SIG-M5 (cell line): ENCODE data around the gene HPS1.

Source experiments
- DNase-seq: peaks from one replicate; lab custom pipeline; 2025; lab: John Stamatoyannopoulos, UW

Gene HPS1

DNA sequence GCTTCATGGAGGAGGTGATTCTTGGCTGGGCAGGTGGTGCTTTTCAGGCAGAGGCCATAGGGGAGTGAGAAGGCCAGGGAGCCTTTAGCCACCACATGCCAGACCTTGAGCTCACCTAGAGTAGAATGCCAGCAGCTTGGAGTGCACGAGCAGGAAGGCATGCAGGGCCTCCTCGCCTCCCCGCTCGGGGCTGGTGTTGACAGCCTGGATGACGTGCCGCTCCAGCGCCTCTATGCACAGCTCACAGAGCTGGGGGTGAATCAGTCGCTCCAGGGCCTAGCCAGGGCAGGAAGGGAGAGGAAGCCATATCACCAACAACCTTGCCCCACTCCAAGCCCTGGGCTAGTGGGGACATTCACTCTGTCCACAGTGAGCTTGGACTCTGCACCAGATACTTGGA lies 15.7 kb downstream of the HPS1 start:
- DNase-seq: no peak

DNA sequence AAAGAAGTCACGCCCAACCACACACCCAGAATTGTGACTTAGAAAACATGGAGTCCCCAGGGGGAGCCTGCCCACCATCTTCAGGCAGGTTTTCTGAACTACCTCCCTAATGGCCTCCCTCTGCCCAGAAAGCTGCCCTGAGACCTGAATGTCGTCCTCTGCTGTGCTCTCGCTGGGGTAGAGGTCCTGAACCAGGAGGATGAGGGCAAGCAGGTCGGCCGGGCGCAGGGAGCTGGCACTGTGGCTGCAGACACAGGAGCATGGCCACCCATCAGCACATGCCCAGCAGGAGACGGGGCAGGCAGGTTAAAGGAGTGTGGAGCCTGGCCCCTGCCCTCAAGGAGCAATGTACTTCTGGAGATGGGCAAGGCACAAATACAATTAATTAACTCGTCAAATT lies 16.3 kb downstream of the HPS1 start:
- no peak for DNase-seq

DNA sequence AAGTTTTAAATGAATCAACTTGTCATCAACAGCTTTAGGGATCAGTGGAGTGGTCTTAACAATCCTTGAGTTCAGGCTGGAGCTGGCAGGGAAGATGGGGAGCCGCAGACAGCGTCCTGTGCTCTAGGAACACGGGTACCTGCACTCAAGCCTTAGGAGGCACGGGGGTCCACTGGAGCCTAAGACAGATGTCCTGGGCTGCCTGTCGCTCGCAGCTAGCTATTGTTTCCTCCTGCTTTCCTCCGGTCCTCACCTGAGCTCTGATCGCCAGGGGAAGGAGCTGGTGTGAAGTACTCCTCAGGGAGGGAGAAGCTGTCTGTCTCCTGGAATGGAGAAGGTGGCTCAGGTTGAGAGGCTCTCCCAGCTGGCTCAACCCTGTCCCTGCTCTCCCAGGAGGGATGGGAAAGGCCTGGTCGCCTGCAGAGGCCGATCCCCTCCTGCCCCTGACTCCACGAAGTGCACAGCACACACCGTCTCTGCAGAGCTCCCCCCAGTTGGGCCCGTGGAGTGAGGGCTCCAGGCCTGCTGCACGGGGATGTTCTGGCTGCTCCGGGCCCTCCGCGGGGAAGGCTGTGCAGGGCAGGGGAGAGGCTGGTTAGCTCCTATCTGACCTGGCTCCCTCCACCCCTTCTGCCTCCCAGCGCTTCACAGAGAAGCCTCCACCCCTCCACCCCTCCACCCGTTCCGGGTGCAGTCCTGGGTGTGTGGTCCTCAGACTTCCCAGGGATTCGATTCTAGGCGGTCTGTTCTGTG lies 17.2 kb downstream of the HPS1 start:
- no peak for DNase-seq

DNA sequence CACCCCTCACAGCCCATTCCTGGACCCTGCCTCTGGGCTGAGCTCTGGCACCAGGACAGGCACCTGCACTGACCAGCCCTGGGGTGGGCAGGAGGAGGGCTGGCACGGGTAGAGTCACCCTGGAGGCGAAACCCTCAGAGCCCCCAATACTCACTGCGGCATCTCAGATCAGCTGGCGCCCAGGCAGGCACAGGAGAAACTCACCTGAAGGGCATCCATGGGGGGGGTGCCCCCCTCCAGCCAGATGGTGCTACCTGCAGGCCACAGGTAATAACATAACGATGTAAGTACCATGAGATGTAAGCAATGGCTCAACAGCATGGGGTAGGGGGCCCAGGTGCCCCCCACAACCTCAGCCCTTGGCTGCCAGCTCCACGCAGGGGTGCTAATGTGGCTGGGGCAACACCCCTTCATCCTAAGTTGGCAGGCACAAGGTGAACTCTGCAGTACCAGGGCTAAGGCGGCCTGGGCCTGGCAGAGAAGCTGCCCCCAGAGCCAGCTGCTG lies 19.7 kb downstream of the HPS1 start:
- DNase-seq: no peak

DNA sequence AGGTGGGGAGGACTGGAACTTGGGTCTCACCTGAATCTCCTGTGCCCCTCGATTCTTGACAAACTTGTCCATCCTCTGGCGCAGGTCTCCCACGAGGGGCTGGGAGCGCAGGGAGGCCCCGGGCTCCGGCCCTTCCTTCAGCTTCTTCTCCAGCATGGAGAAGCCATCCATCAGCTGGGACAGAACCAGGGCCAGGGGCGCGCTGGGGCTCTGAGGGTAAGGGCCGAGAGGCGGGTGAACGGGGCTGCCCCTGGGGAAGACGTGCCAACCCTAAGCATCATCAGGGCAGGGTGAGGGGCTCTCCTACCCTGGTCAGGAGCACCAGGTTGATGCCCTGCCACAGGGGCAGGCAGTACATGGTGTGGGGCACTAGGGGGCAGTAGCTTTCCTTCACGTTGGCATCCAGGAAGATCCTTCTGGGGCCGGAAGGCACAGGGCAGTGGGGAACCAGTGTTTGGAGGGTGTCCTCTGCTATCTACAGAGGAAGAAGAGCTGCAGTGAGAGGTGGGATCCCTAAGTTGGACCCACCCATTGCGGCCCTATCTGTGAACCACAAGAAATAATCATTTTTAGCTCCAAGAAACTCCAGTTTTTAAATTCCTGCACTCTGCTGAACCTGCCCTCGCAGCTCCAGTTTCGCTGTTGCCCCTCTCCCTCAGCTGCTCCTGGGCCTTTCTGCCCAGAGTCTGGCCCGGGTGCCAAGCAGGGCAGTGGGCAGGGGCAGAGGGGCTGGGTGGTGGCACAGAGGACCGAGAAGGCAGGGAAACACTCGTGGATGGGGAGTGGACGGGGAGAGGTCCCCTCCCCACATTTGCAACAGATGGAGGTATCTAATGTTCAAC lies 21.0 kb downstream of the HPS1 start:
- no peak for DNase-seq

DNA sequence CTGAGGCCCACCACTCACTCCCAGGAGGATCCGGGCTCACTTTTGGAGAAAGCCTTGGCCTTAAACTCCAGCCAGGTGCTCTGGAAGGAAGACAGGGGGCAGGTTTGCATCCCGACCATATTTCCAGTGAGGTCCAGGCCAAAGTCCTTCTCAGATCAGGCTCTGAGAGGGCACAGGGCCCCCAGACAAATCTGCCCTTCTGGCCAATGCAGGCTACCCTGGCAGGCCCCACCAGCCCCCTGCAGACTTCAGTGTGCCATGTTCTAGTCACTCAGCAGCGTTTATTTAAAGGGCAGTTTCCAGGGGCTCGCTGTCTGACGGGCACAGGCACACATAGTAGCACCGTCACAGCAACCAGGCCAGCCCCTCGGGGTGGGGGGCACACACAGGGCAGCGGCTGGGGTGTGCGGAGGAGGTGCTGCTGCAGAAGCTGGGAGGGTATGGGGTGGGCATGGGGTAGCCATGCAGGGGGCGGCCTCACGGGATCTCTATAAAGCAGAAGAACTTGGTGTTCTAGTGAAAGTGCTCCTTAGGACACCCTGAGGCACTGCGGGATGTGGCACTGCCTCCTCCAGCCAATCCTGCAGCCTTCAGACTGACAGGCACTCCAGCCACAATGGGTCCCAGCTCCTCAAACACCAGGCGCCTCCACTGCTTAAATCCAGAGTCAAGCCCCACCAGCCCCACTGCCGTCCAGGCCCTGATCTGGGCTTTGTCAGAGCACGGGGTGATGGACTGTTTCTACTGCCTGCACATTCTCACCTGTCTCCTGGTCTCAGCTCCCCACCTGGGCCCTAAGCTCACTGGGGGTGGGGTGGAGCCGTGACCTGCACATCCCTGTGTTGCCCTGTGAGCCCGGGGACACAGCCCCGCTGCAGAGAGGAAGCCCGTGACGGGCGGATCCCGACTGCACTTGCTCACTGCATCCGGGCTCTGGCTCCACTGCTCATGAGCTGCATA lies 22.2 kb downstream of the HPS1 start:
- no peak for DNase-seq

DNA sequence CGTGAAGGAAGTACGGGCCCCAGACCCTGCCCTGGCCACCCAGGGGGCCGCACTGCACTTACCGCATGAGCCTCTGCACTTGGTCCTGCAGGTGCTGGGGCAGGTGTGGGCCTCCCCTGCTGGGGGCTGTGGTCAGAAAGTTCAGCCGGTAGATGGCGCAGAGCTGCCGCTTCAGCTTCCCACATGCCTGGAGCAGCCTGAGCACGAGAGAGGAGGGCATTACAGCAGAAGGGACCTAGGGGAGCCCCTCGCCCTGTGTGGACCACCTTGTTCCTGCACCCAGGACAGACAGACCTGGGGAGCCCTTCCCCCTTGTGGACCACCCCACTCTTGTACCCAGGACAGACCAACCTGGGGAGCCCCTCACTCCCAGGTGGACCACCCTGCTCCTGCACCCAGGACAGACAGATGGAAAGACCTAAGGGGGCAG lies 23.0 kb downstream of the HPS1 start:
- DNase-seq: no peak

DNA sequence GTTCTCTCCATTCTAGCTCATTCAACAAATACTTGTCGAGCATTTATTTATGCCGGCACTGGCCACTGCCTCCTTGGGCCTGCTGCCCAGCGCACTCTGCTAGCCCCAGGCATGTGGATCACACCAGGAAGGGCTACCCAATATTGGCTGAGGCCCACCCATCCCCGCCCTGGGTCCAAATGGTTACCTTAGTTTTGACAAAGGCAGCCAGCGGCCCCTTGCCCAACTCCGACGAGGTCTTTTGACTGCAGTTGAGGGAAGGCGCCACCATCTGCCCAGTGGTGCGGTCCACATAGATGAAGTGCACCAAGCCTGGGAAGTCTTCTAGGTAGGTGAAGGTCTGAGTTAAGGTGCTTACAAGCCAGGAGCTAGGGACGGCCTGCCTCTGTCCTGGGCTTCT lies 24.6 kb downstream of the HPS1 start:
- no peak for DNase-seq

DNA sequence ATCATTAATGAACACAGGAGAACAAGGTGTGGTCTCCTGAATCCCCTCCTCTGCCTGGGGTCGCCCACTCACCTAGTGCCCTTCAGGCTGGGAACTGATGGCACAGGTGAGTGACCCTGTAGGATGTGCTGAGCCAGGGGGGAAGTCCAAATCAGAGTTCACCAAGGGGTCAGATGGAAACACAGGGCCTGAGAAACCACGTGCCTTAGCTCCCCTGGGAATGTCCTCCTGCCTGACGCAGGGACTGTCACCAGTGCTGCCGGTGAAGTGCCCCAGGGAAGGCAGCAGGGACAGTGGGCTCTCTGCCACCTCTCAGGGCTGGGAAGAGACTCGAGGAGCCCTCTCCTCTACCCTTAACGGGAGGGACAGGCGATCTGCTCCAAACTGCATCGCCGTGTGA lies 25.9 kb downstream of the HPS1 start:
- no peak for DNase-seq

DNA sequence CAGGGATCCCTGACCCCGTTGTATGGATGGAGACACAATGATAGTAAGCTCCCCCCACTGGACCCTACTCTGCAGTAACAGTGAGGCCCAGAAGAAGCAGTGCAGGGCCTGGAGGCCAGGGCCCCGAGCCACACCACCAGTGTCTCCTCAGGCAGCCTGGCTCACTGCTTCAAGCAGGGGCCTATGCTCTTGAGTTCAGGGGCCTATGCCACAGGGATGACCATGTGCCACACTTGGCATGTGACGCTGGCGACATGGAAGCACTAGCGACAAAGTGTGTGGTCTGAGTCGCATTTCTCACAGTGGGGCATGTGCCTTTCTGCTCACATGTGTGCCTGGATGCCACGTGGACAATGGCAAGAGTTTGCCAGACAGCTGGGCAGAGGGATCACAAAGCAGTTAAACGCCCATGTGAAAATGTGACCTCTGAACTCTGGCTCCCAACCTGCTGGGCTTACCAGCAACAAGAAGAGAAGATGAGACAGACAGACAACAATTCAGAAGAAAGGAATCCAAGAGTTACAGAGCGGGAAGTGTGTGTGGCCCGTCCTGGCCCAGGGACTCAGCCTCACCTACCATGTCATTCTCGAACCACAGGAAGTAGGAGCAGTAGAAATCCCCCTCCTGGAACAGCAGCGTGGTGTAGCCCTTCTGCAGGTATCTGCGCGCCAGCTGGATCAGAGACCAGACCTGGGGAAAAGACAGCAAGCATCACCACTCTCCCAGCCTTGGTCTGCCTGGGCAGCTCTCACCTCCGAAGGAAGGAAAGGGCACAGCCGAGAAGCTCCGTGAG lies 27.1 kb downstream of the HPS1 start:
- DNase-seq: no peak

DNA sequence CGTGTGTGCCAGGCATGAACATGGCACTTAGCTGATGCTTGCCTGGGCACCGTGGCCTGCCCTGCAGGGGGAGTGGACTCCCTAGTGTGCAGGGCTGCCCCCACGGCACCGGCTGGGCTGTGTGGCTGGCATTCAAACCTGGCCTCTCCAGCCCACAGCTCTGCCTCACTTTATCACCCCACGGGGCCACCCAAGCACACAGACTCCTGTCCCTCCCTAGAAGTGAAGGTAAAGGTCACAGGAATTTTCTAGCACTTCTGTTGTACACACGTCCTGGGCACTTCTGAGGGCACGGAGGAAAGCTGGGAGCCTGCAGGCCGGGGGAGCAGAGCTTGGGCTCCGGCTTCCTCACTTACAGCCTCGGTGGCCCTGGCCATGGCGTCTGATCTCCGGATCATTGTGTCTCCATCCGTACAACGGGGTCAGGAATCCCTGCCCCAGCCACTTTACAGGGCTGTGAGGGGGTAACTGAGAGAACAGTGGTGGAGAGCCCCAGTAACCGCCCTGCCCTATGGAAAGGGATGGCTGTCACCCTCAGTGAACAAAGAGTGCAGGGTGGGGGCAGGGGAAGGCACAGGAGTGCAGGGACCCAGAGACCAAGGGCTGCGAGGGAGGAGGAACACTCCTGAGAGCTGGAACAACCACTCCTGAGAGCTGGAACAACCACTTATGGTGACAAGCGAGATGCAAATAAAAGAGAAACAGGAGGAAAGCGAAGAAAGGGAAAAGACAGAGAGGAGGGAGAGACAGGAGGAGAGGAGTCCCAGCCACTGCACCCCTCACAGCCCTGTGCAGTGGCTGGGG lies 27.9 kb downstream of the HPS1 start:
- DNase-seq: no peak

DNA sequence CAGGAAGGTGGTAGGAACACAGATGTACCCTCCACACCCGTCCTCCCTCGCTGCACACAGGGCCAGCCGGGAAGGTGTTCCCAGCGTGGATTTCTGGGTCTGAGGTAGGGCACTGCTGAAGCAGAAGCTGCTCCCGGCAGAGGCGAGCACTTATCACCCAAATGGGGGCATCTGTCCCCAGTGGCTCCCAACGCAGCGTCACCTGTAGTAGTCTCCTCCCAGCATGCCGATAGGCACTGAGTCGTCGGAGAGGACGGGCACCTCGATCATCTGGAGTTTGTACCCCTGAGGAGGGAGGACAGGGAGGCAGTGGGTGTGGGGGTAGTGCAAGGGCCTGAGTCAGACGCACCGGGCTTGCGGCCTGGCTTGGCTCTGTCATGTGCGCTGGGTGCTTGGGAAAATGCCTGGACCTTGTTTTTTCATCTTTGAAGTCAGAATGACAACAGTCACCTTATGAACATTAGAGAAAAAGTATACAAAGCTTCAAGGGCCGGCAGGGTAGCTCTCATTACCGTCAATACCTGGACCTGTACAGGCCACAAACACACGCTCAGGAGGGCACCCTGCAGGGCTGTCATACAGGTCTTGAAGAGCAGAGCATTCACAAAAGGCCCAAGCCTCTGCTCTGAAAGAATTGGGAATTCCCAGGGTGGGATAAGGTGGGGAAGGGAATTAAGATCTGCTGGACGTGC lies 28.6 kb downstream of the HPS1 start:
- DNase-seq: no peak

DNA sequence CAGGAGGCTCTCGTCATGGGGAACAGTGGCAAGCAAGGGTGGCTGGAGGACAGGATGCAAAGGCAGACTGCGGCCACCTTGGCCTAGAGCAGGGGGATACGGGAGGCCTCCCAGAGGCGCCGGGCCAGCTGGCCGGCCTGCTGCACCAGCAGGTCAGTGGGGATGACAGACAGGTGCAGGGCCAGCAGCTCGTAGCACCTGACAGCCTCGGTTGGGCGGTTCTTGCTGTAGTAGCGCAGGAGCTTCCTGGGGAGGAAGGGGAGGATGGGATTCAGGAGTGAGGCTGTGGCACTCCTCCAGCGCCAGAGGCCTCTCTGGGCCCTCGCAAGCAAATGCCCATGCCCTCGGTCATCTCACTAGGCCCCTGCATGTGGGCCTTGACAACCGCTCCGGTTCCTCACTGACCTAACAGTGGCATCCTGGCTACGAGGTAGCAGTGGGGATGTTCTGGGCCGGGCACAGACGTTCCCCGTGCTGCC lies 29.2 kb downstream of the HPS1 start:
- DNase-seq: no peak

DNA sequence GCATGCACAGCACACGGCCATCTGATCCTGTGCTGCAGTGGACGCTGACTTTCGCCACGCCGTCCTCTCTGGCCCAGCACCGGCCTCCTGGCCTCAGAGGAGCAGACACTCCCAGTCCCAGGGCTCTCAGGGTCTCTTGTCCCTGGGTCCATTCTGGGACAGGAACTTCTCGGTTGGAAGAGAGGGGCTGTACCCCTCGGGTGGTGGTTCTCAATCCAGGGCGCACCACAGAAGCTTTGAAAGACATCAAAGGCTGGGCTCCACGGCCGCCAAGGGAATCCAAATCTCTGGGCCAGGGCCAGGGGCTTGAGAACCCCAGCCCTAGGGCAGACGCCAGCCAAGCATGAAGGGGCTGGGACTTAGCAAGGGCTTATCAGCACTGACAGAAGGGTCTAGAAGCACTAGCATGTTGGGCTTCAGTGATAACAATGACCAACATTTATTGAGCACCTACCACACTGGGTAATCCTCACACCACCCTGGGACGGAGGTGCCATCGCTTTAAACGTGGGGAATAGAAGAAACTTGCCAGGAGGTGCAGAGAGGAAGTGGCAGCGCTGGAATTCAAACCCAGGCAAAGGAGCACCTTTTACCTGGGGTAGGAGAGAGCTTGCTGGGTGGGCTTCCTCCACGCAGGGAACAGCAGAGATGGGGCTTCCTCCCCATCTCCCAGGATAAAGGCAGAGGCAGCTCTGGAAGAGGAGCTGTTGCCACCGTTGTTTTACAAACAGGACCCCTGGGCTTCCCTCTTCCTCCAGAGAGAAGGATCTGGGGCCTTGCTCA lies 29.9 kb downstream of the HPS1 start:
- no peak for DNase-seq

DNA sequence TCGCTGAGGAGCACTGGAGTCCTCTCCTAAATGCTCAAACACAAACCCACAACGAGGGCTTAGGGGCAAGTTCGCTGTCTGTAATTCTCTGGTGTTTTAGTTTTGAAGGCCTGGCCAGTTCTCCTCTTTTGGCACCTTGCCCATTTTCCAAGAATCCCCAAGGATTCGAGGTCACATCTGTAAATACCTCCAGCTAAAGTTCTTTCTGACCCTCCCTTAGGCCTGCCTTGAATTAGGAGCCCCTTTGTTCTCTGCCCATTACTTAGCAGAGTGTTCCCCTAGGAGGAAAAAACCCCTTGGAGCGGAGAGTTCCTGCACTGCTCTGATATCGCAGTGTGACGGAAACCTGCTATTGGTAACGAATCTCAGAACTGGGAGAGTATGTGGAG lies 31.0 kb downstream of the HPS1 start:
- DNase-seq: no peak

DNA sequence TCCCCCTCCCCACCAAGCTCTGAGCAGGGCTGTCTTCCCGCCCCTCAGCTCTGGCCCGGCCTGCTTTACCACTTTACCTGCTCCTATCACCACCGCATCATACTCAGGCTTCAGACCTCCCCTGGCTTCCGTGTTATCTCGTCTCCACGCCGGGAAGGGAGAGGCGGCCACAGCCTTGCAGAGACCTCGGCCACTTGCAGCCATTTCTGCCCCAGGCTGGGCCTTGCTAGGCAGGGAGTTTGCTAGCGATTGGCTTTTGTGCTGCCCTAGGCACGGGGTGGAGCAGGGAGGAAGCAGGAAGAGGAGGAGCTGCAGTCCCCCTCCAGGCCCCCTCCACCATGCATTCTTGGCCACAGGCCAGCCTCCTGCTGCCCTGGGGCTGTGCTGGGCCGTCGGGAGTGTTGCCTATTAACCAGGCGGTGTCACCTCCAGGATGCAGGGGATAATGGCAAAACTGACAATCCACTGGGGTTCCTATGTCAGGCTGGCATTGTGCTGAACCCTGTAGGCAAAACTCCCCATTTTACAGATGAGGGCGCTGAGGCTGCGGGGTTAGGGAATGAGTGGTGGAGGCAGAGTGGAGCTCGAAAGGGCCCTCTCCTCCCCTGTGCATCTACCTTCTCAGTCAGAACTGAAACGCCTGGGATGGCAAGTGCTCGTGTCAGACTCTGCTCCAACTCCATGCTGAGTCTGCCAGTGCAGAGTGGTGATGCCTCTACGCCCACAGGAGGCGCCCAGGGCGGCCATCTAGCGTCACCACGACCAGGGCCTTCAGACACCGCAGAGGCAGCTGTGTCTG lies 31.6 kb downstream of the HPS1 start, which contains the start of gene PYROXD2:
TSS of gene PYROXD2 (minus strand) at position 251 of the 799 bp plus-strand sequence. CDS start at position 204, 47 bp downstream.
- no peak for DNase-seq

DNA sequence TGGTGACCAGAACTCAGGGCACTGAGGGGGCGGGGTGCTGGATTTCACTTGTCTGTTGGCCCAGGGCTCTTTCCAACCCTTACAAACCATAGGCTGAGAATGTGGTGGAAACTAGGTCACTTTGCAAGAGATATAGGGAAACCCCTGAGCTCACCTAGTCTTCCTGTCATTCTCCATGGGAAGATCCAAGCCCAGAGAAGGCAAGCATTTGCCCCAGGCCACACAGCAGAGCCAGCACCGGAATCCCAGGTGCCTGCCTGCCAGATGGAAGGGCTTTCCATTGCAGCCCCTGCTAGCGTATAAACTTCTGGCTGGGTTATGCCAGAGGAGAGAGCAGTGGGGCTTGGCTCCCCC lies 32.2 kb downstream of the HPS1 start:
- no peak for DNase-seq

DNA sequence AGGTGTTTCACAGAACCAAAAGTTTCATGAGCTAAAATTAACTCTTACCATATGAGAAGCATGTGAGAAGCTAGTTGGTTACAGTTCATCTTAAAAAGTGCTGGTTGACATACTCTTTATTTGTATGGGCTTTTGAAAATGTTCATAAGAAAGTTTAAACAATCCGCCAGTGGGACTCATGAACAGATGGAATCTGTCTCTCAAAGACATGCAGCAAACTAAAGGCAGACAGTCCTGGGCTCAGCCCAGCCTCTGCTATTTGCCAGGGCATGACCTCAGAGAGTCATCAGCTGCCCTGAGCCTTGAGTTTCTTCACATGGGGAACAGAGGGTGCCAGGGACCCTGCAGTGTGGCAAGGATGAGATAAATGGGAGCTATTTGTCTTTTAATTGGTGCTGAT lies 35.0 kb downstream of the HPS1 start:
- DNase-seq: no peak
